Hematopoietic multipotent progenitor cell treated with erythropoietin and hydrocortisone succinate and interleukin-3 and kit ligand, for 8 days (in vitro differentiated cells): Measurements from ENCODE around the gene ALDH16A1.

Experiments
- DNase-seq: peaks from one replicate; pipeline ENCODE4 v3.0.0-alpha.2; 2015

The ALDH16A1 gene

GRCh38 chr19:49423985-49424303 is 29.1 kb upstream of the ALDH16A1 start:
- no peak for DNase-seq

DNA sequence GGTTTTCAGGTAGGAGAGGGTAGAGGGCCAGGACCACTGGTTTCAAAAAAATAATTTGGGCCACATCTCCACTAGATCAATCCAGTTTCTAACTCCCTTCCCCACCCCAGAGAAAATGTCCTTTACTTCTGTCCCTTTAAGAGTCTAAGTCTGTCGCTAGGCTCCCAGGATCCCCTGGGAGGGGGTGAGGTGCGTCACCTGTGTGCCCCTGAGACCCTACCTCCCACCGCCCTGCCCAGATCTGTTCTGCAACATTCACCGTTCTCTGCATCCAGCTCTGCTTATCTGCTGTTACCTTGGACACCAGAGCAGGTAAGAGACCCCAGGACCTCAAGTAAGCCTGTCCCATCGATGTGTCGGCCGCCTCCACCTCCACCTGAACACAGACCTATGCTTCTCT is 27.8 kb upstream of the ALDH16A1 start, which contains the start of gene GFY:
Gene GFY, plus strand, starts transcription at position 211 of the 400 bp plus-strand sequence. CDS start 1,043 bp downstream, outside the sequence.
- DNase-seq: no peak

- no peak for DNase-seq
Observed at GRCh38 chr19:49425922-49426592, 27.0 kb upstream of the ALDH16A1 start.

DNA sequence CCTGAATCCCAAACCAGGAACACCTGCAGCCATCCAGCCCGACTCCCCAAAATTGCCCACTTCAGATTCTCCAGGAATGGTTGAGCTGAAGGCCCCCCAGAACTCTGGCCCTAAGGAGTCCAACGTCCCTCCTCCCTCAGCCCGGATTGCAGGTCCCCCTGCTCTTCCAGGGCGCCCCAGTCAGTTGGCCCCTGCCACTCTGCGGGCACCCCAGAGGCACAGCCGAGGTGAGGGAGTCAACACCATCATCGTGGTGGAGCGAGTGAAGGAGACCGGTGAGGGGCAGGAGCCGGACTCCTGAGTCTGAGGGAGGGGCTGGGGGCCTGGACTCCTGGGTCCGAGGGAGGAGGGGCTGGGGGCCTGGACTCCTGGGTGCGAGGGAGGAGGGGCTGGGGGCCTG is 25.7 kb upstream of the ALDH16A1 start:
- DNase-seq: no peak

DNA sequence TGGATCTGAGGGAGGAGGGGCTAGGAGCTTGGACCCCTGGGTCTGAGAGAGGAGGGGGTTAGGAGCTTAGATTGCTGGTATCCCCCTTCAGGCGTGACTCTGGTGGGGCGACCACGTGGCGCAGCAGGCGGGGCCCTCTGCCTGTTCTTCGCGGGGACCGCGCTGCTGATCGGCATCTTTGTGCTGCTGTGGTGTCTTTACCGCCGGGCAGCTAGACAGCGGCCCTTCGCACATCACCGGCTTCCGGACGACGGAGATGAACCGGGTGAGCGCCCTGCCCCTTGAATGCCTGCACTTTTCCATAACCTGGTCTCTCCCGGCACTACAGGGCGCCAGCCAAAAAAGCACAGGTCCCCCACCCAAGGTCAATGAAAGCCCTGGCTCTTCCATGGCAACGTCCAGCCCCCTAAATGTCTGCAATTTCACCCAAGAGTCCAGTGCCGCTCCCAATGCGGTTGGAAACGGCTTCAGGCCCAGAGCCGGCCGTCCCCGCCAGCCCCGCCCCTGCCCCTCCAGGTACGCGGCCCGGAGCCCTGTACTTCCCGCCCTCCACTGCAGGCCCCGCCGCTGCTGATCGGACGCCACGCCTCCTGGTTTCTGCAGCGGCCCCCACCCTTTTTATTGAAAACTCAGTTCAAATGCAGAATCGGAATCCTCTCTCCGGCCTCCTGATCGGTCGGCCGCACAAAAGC is 25.0 kb upstream of the ALDH16A1 start:
- no peak for DNase-seq

- DNase-seq: no peak
Observed at GRCh38 chr19:49428547-49429451, 24.2 kb upstream of the ALDH16A1 start.

GRCh38 chr19:49430172-49430677 is 22.8 kb upstream of the ALDH16A1 start:
- no peak for DNase-seq

GRCh38 chr19:49430678-49431329 is 22.2 kb upstream of the ALDH16A1 start:
- peak; percentile 46 for DNase-seq

DNA sequence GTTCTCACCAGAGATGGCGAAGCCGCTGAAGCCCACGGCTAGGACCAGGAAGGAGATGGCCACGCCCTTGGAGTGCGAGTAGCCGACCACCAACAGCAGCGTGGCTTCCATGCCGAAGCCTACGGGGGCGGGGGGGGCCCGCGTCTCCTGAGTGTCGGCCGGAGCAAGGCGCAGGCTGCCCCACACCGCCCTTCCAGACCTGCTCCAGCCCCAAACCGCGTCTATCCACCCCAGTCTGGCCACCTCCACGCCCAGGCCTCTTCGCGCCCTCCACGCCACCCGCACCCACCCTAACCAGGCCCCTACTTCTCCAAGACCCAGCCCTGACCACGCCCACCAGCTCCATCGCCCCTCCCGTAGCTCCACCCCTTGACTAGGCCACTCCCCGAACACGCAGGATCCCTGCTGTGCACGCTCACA is 21.7 kb upstream of the ALDH16A1 start:
- DNase-seq: no peak

GRCh38 chr19:49432141-49433073 is 20.6 kb upstream of the ALDH16A1 start:
- DNase-seq: no peak

GRCh38 chr19:49433240-49433901 is 19.7 kb upstream of the ALDH16A1 start:
- no peak for DNase-seq

DNA sequence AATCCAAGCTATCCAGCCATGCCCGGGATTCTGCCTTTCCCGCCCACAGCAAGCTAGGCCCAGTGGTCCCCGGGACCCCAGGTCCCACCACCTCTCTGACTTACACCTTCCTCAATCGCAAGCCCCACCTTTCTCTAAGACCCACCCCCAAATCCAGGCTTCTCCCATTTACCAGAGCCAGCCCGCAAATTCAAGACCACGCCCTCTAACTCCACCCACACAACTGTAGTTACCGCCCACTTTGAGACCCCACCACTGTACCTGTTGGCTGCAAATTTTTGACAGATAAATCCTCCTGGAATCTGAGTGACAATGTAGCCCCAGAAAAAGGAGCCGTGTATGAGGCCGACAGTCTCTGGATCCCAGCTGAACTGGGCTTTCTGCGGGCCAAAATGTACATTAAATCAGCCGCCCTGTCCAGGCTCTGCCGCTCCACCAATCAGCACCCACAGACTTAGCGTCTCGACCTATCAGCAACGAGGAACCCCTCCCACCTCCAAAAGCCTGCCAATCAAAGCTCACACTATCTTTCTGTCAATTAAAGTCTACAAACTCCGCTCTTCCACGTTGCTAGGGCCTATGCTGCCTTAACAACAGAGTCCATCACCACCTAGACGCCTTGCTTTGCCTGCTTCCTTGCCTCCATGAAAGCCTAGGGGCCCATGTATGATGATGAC is 18.0 kb upstream of the ALDH16A1 start:
- peak; percentile 18 for DNase-seq

GRCh38 chr19:49435670-49436069 is 17.4 kb upstream of the ALDH16A1 start:
- DNase-seq: no peak

DNA sequence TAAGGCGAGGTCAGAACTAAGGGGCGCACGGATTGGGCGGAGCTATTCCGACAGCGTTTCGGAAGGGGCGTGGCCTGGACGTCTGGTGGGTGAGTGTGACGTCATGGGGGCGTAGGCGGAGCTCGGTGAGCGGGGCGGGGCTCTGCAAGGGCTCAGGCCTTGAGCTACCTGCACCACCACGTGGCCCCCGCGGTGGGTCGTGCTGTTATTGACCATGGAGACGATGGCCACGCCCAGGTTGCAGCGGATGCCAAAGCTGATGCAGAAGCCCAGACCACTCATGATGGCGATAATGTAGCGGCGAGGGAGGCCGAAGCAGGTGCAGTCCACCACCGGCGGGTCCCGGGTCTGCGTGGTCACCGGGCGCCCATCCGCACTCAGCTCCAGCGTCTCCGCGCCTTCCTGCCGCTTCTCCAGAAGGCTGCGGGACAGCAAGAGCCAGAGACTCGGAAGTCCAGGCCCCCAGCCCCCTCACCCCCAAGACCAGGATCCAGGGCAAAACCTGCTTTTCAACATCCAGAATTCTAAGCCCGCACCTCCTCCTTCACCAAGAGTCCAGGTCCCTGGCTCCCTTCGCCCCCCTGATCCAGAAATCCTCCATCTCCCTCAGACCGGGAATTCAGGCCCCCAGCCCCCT is 16.5 kb upstream of the ALDH16A1 start:
- peak; percentile 48 for DNase-seq

GRCh38 chr19:49437231-49437630 is 15.8 kb upstream of the ALDH16A1 start:
- no peak for DNase-seq

DNA sequence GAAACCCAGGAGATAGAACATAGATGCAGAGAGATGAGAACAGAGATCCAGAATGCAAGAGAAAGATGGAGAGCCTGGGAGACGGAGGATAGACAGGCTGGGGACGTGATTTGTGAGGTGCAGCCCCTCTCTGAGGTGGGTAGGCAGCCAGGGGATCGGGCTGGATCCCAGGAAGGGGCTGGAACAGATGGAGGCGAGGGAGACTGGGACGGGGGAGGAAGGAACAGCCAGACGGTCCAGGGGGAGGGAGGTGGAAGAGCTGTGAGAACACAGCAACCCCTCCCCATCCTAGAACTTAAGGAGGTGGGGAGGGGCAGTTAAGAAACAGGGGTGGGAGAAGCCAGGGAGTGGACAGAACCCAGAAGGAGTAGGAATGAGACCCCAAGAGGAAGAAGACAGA is 14.8 kb upstream of the ALDH16A1 start:
- no peak for DNase-seq

DNA sequence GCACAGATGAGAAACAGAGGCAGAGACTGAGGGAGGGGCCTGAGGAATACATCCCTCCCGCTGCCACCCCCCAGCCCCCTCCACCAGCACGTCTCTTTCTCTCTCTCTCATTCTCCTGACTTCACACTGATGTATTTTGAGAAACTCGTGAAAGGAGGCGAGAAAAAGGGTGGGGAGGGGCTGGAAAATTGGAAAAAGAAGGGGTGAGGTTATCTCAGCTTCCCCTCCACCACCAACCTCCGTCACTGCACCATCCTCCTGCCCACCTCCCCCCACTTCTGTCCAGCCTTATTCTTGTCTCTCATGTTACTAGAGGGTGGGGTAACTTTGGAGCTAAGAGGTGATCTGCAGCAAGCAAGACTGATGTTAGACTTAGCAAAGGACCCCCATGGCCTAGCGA is 13.2 kb upstream of the ALDH16A1 start:
- no peak for DNase-seq

DNA sequence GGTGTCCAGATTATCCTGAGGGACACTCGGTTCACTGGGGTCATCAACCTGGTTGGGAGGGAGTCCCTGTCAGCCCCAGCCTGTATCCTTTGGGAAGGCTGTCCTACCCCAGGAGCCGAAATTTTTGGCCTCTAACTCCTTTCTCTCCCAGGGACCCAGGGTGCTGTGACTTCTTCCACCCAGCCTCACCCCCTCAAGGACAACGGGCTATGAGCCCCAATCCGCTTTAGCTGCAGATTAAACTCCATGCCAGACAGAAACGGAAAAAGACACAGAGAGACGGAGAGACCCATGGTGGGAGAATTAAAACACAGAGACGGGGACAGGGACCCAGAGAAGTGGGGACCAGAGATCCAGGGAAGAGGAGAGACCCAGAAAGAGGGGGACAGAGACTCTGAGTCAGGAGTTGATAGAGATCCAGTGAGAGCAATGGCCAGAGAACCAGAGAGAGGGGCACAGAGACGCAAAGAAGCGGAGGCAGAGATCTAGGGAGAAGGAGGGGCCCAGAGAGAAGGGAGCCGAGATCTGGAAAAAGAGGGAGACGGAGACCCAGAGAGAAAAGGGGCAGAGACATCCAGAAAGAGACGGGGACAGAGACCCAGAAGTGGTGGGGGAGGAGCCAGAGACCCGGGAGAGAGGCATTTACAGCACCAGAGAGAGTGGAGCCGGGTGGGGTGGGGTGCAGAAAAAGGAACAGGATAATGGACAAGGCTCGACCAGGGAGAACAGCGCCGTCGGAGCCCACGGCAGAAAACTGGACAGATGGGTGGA is 12.4 kb upstream of the ALDH16A1 start:
- DNase-seq: no peak
